GM23338 (cell line): ENCODE measurements around the gene KCNH4. TPM values are rescaled to one million over a fixed set of nuclear protein-coding genes. Genes with fewer than 3 reads are reported as not detected.

ENCODE experiments used
- ATAC-seq: fragments of 200-7000 bp; cut with Tn5 transposase; 3 replicates; pipeline ENCODE4 v1.9.1; 2020
- DNase-seq: peaks from one replicate; pipeline ENCODE4 v3.0.0-alpha.2; 2015; ENCODE audit warnings: low spot score
- H2AFZ ChIP-seq: fragments of 200-600 bp; sonication (generic); 2 replicates; pipeline ENCODE4 v1.8.0; 2016; ENCODE audit warnings: antibody characterized with exemption, mild to moderate bottlenecking, moderate library complexity
- H3F3A ChIP-seq: fragments of 200-600 bp; sonication (generic); replicated peaks from 2 replicates; pipeline ENCODE4 v1.8.0; 2017; ENCODE audit warnings: antibody characterized with exemption, mixed run types, low read depth
- H3K27ac ChIP-seq: fragments of 200-600 bp; sonication (generic); 2 replicates; pipeline ENCODE4 v1.6.1; 2016; ENCODE audit warnings: low read depth
- H3K27me3 ChIP-seq: fragments of 200-600 bp; sonication (generic); 2 replicates; pipeline ENCODE4 v1.8.0; 2016; ENCODE audit warnings: mild to moderate bottlenecking, mixed run types, moderate library complexity; ENCODE audit not compliant: insufficient read depth
- H3K36me3 ChIP-seq: fragments of 200-600 bp; sonication (generic); 2 replicates; pipeline ENCODE4 v1.8.0; 2016; ENCODE audit warnings: mild to moderate bottlenecking; ENCODE audit not compliant: insufficient read depth
- H3K4me1 ChIP-seq: fragments of 200-600 bp; sonication (generic); 2 replicates; pipeline ENCODE4 v1.8.0; 2016; ENCODE audit warnings: mild to moderate bottlenecking, moderate library complexity; ENCODE audit not compliant: insufficient read depth
- H3K4me2 ChIP-seq: fragments of 200-600 bp; sonication (generic); 2 replicates; pipeline ENCODE4 v1.7.1; 2017; ENCODE audit warnings: mixed run types
- H3K4me3 ChIP-seq: fragments of 200-600 bp; sonication (generic); 2 replicates; pipeline ENCODE4 v1.6.1; 2016; ENCODE audit warnings: mixed run types
- H3K79me2 ChIP-seq: fragments of 200-600 bp; sonication (generic); replicated peaks from 2 replicates; pipeline ENCODE4 v1.8.0; 2017; ENCODE audit warnings: mild to moderate bottlenecking; ENCODE audit not compliant: insufficient read depth
- H3K9me2 ChIP-seq: fragments of 200-600 bp; sonication (generic); 2 replicates; pipeline ENCODE4 v1.8.0; 2017; ENCODE audit not compliant: insufficient read depth
- H4K20me1 ChIP-seq: fragments of 200-600 bp; sonication (generic); replicated peaks from 2 replicates; pipeline ENCODE4 v1.8.0; 2017; ENCODE audit warnings: mild to moderate bottlenecking; ENCODE audit not compliant: insufficient read depth
- H3K27ac Mint-ChIP-seq: 2 replicates; pipeline ENCODE4 v1.8.0; 2020; ENCODE audit warnings: inconsistent platforms, mild to moderate bottlenecking, moderate library complexity, mixed read lengths
- H3K27me3 Mint-ChIP-seq: 3 replicates; pipeline ENCODE4 v1.8.0; 2022; ENCODE audit warnings: low read depth, mild to moderate bottlenecking, moderate library complexity, mixed read lengths, inconsistent platforms; ENCODE audit not compliant: insufficient read depth, poor library complexity
- H3K36me3 Mint-ChIP-seq: 3 replicates; pipeline ENCODE4 v1.8.0; 2021; ENCODE audit warnings: low read depth, mild to moderate bottlenecking, inconsistent platforms, moderate library complexity, mixed read lengths
- H3K4me1 Mint-ChIP-seq: 3 replicates; pipeline ENCODE4 v1.8.0; 2020; ENCODE audit warnings: mild to moderate bottlenecking, inconsistent platforms, mixed read lengths
- H3K4me3 Mint-ChIP-seq: 3 replicates; pipeline ENCODE4 v1.8.0; 2021; ENCODE audit warnings: moderate library complexity, mild to moderate bottlenecking, inconsistent platforms, mixed read lengths
- H3K9me3 Mint-ChIP-seq: 3 replicates; pipeline ENCODE4 v1.8.0; 2020; ENCODE audit warnings: moderate library complexity, mild to moderate bottlenecking, inconsistent platforms, mixed read lengths
- CREB1 ChIP-seq: fragments of 250-450 bp; sonication (Bioruptor Pico); IDR thresholded peaks from 2 replicates; pipeline ENCODE4 v1.5.0; 2020; ENCODE audit warnings: low read depth, mild to moderate bottlenecking, moderate library complexity
- CTCF ChIP-seq, 2 experiments: fragments of 200-600 bp in 1 of 2; sonication (generic) in 1 of 2; conservative IDR thresholded peaks; 2 replicates each; pipeline versions ENCODE4 v1.5.1 to v1.6.1; 2016 to 2017; ENCODE audit warnings: antibody characterized with exemption in 2 of 2, low read depth in 2 of 2, mild to moderate bottlenecking in 2 of 2, moderate library complexity in 1 of 2
- ETS1 ChIP-seq: IDR thresholded peaks from 2 replicates; pipeline ENCODE4 v1.6.1; 2016; ENCODE audit warnings: antibody characterized with exemption
- EZH2 ChIP-seq: fragments of 200-600 bp; sonication (generic); IDR thresholded peaks from one replicate; pipeline ENCODE4 v1.8.0; 2017; ENCODE audit warnings: antibody characterized with exemption, mild to moderate bottlenecking, low read depth; ENCODE audit not compliant: unreplicated experiment
- EZH2phosphoT487 ChIP-seq: fragments of 200-600 bp; sonication (generic); IDR thresholded peaks from one replicate; pipeline ENCODE4 v1.8.1; 2018; ENCODE audit warnings: antibody characterized with exemption; ENCODE audit not compliant: unreplicated experiment
- JUNB ChIP-seq: IDR thresholded peaks from one replicate; pipeline ENCODE4 v1.6.1; 2016; ENCODE audit warnings: antibody characterized with exemption; ENCODE audit not compliant: unreplicated experiment
- POLR2AphosphoS5 ChIP-seq: IDR thresholded peaks from 2 replicates; pipeline ENCODE4 v1.6.1; 2016; ENCODE audit warnings: antibody characterized with exemption, low read depth
- REST ChIP-seq: IDR thresholded peaks from one replicate; pipeline ENCODE4 v1.6.1; 2018; ENCODE audit warnings: antibody characterized with exemption; ENCODE audit not compliant: unreplicated experiment
- ZNF114 ChIP-seq: fragments of 250-450 bp; sonication (Bioruptor Pico); IDR thresholded peaks from 2 replicates; pipeline ENCODE4 v1.5.0; 2020; ENCODE audit warnings: mild to moderate bottlenecking, moderate library complexity
- ZNF331 ChIP-seq: fragments of 250-450 bp; sonication (Bioruptor Pico); IDR thresholded peaks from 2 replicates; pipeline ENCODE4 v1.5.0; 2020; ENCODE audit warnings: low read depth, mild to moderate bottlenecking, moderate library complexity
- polyA plus RNA-seq: library from polyadenylated mRNA; unstranded; fragments of >200 nt; fragmentation: Nextera tagmentation; extraction: Ambion mirVana; gene quantifications from 2 replicates; pipeline ENCODE4 v1.2.1, GENCODE V29; 2016
- total RNA-seq: library from RNA; depleted of rRNA; stranded (reverse); fragments of >200 nt; shearing (Covaris generic); gene quantifications from 2 replicates; pipeline ENCODE4 v1.2.3, GENCODE V29; 2014

KCNH4 gene
- total and polyA plus RNA-seq, 2 experiments from 2014 or later = 0.08 to 0.49 TPM

GRCh38 chr17:42112552-42113176 is 68.3 kb downstream of the KCNH4 start, which contains the start of gene DHX58:
Gene DHX58, minus strand, starts transcription at chr17:42112714. Its CDS starts 822 bp downstream, at chr17:42111892.
- Mint-ChIP-seq H3K4me1 (peaks cover 24% of the 10 kb centered on the region), H3K36me3 (peaks cover 21% of the 10 kb centered on the region), H3K27ac (peak within 1 kb of the TSS; percentile 52; the same call in 1 of the 2 replicates), H3K4me3 (no peak within 1 kb of the TSS; the same call in 2 of the 3 replicates), H3K27me3 (peaks cover 28% of the 10 kb centered on the region), H3K9me3 (no peaks in the 10 kb centered on the region)
- H3K4me3 ChIP-seq = no peak within 1 kb of the TSS
- no peak within 1 kb of the TSS for H3K4me2 ChIP-seq
- peaks cover 9% of the 10 kb centered on the region for H3K4me1 ChIP-seq
- H4K20me1 ChIP-seq = 0 out of 2 replicates have a peak, but pooled peaks cover 5% of the 10 kb centered on the region
- H3K27me3 ChIP-seq = no peaks in the 10 kb centered on the region
- TF ChIP-seq EZH2phosphoT487 = no peak
- no peak for TF ChIP-seq POLR2AphosphoS5
- TF ChIP-seq JUNB = no peak
- TF ChIP-seq ZNF114 = no peak
- TF ChIP-seq REST = no peak
- TF ChIP-seq ETS1 = no peak
- no peak for TF ChIP-seq ZNF331 (CRISPR knock-in tag)
- DNase-seq (peak; percentile 60), ATAC-seq (peak; percentile 13)
- no peaks in the 10 kb centered on the region for H3K79me2 ChIP-seq
- H3K36me3 ChIP-seq = no peaks in the 10 kb centered on the region; the same call in 1 of the 2 replicates
- H2AFZ ChIP-seq = no peak within 1 kb of the TSS
- H3F3A ChIP-seq = 0 out of 2 replicates have a peak, but pooled peaks cover 14% of the 10 kb centered on the region
- no peaks in the 10 kb centered on the region for H3K9me2 ChIP-seq
- H3K27ac ChIP-seq = 0 out of 2 replicates have a peak within 1 kb of the TSS, but pooled peaks have one; percentile 50

GRCh38 chr17:42111871-42112551 is 68.9 kb downstream of the KCNH4 start:
- DNase-seq (no peak), ATAC-seq (peak; percentile 11)
- no peaks in the 10 kb centered on the region for H3K79me2 ChIP-seq
- no peak overlapping the region for H3K4me2 ChIP-seq
- H3K36me3 ChIP-seq = no peaks in the 10 kb centered on the region; the same call in 1 of the 2 replicates
- H3K4me3 Mint-ChIP-seq = no peak overlapping the region; the same call in 2 of the 3 replicates
- H3K27me3 Mint-ChIP-seq = peaks cover 26% of the 10 kb centered on the region
- 0 out of 2 replicates have a peak, but pooled peaks cover 5% of the 10 kb centered on the region for H4K20me1 ChIP-seq
- no peak overlapping the region for H3K4me3 ChIP-seq
- H3F3A ChIP-seq = 0 out of 2 replicates have a peak, but pooled peaks cover 14% of the 10 kb centered on the region
- peak overlapping the region; percentile 16; the same call in 1 of the 2 replicates for H3K27ac Mint-ChIP-seq
- H3K9me3 Mint-ChIP-seq = no peaks in the 10 kb centered on the region
- no peak overlapping the region for H2AFZ ChIP-seq
- peaks cover 19% of the 10 kb centered on the region for H3K36me3 Mint-ChIP-seq
- H3K9me2 ChIP-seq = no peaks in the 10 kb centered on the region
- H3K27me3 ChIP-seq = no peaks in the 10 kb centered on the region
- H3K4me1 ChIP-seq = peaks cover 11% of the 10 kb centered on the region
- no peak overlapping the region for H3K27ac ChIP-seq
- peaks cover 24% of the 10 kb centered on the region for H3K4me1 Mint-ChIP-seq
- TF ChIP-seq CREB1 (CRISPR knock-in tag) (no peak), CTCF (conservative IDR thresholded peaks at IDR 0.05; ENCODE audit: low read depth in 2 of 2) (no peak), JUNB (no peak), ETS1 (no peak), ZNF114 (no peak), EZH2 (no peak), REST (no peak)
